ENCODE measurements around the gene FOXP1.
"Not testable (repeated sequence)": the region's sequence is repeated elsewhere in the genome, so short reads cannot be mapped to it uniquely, and the experiment has no call there.

The FOXP1 gene

DNA sequence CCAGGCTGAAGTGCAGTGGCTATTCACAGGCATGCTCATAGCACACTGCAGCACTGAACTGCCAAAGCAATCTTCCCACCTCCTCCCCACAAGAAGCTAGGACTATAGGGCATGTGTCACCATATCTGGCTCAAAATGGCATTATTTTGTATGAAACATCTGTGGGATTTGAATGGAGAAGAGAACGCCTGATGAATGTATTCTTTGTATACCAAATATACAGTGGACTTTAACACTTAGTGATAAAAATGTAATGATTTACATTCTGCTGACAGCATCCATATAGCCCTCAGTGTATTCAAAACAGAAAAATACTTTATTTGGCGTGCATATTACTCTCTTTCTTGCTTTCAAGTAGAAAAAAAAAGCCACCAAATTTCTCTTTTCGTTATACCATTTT is 257.8 kb downstream of the FOXP1 start:
- peaks cover 0 to under 1% (median 0%) of the 10 kb centered on the region in 5 donors for H3K36me3 ChIP-seq (ENCODE audit: control insufficient read depth in 5 of 5, insufficient read depth in 5 of 5, low read length in 5 of 5)
- H3K4me1 ChIP-seq (ENCODE audit: control insufficient read depth in 5 of 5, insufficient read depth in 5 of 5, low read length in 5 of 5): no peaks in the 10 kb centered on the region
- no peak overlapping the region for H3K9ac ChIP-seq (ENCODE audit: low read length in 5 of 5)
- no peaks in the 10 kb centered on the region for H3K9me3 ChIP-seq (ENCODE audit: control insufficient read depth in 5 of 5, low read length in 5 of 5)
- H3K27ac ChIP-seq (ENCODE audit: low read depth, low read length): no peak overlapping the region
- H3K4me3 ChIP-seq (ENCODE audit: low read depth in 1 of 5, low read length in 5 of 5): no peak overlapping the region
- H3K27me3 ChIP-seq (ENCODE audit: control insufficient read depth in 5 of 5, insufficient read depth in 4 of 5, low read length in 5 of 5): no peaks in the 10 kb centered on the region

DNA sequence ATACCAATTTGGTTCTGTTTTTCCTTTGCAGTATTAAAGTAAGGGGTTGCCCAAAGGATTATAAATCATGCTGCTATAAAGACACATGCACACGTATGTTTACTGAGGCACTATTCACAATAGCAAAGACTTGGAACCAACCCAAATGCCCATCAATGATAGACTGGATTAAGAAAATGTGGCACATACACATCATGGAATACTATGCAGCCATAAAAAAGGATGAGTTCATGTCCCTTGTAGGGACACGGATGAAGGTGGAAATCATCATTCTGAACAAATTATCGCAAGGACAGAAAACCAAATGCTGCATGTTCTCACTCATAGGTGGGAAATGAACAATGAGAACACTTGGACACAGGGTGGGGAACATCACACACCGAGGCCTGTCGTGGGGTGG is 259.3 kb downstream of the FOXP1 start:
- not testable (repeated sequence) for H3K27me3 ChIP-seq (ENCODE audit: control insufficient read depth in 5 of 5, insufficient read depth in 4 of 5, low read length in 5 of 5); H3K27ac ChIP-seq (ENCODE audit: low read depth, low read length); H3K9me3 ChIP-seq (ENCODE audit: control insufficient read depth in 5 of 5, low read length in 5 of 5); H3K4me1 ChIP-seq (ENCODE audit: control insufficient read depth in 5 of 5, insufficient read depth in 5 of 5, low read length in 5 of 5); H3K9ac ChIP-seq (ENCODE audit: low read length in 5 of 5); H3K4me3 ChIP-seq (ENCODE audit: low read depth in 1 of 5, low read length in 5 of 5); H3K36me3 ChIP-seq (ENCODE audit: control insufficient read depth in 5 of 5, insufficient read depth in 5 of 5, low read length in 5 of 5)

DNA sequence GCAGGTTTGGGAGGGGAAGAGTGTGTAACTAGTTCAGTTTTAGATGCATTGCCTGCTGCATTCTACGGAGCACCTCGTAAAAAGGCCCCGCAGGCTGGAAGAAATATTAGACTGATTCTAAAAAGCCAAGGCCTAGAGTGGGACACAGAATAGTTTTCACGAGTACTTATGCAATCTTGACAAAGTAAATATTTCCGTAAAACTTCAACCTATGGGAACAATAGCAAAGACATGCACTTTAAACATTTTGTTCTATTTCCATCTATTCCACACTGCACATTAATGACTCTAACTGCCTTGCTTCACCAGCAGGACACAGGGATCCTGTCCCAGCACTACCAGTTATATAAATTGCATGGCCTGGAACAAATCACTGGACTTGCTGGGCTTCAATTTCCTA is 260.0 kb downstream of the FOXP1 start:
- Histone ChIP-seq H3K27me3 (ENCODE audit: control insufficient read depth in 5 of 5, insufficient read depth in 4 of 5, low read length in 5 of 5) (no peaks in the 10 kb centered on the region), H3K4me1 (ENCODE audit: control insufficient read depth in 5 of 5, insufficient read depth in 5 of 5, low read length in 5 of 5) (no peaks in the 10 kb centered on the region), H3K36me3 (ENCODE audit: control insufficient read depth in 5 of 5, insufficient read depth in 5 of 5, low read length in 5 of 5) (peaks cover 0 to 4% (median 0%) of the 10 kb centered on the region in 5 donors), H3K4me3 (ENCODE audit: low read depth in 1 of 5, low read length in 5 of 5) (no peak overlapping the region), H3K9me3 (ENCODE audit: control insufficient read depth in 5 of 5, low read length in 5 of 5) (no peaks in the 10 kb centered on the region), H3K27ac (ENCODE audit: low read depth, low read length) (no peak overlapping the region), H3K9ac (ENCODE audit: low read length in 5 of 5) (no peak overlapping the region)

DNA sequence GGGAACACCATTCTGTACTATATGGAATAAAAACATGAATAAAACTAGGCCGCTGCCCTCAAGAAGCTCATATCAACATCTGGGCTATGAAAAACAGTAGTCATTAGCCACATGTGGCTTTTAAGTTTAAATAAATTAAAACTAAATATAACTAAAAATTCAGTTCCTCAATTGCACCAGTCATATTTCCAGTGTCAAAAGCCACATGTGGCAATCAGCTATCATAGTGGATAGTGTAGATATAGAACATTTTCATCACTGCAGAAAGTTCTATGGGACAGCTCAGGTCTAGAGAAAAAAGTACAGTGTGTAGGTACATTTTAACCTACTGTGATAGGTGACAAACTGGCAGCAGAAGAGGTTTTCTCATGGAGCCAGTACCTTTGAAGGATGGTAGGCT is 261.4 kb downstream of the FOXP1 start:
- no peaks in the 10 kb centered on the region for H3K4me1 ChIP-seq (ENCODE audit: control insufficient read depth in 5 of 5, insufficient read depth in 5 of 5, low read length in 5 of 5)
- peaks cover 0 to 4% (median 0%) of the 10 kb centered on the region in 5 donors for H3K36me3 ChIP-seq (ENCODE audit: control insufficient read depth in 5 of 5, insufficient read depth in 5 of 5, low read length in 5 of 5)
- no peaks in the 10 kb centered on the region for H3K9me3 ChIP-seq (ENCODE audit: control insufficient read depth in 5 of 5, low read length in 5 of 5)
- no peaks in the 10 kb centered on the region for H3K27me3 ChIP-seq (ENCODE audit: control insufficient read depth in 5 of 5, insufficient read depth in 4 of 5, low read length in 5 of 5)
- no peak overlapping the region for H3K4me3 ChIP-seq (ENCODE audit: low read depth in 1 of 5, low read length in 5 of 5)
- no peak overlapping the region for H3K27ac ChIP-seq (ENCODE audit: low read depth, low read length)
- no peak overlapping the region for H3K9ac ChIP-seq (ENCODE audit: low read length in 5 of 5)

DNA sequence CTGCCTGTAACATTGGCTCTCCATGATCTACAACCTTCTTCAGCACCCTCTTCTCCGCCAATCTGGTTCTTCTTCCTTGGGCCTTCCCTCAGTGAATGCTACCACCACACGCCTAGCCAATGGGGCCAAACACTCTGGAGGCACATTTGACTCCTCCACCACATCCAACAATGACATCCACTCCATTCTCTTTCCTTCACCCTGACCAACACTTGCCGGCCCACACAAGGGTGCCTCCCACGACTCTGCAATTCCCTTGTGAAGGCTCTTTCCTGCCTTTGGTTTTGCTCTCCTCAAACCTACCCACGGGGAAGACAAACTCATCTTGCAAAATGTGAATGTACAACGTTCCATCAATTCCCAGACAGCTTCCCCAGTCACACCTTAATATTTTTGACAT is 263.8 kb downstream of the FOXP1 start:
- H3K27ac ChIP-seq (ENCODE audit: low read depth, low read length): no peak overlapping the region
- H3K4me3 ChIP-seq (ENCODE audit: low read depth in 1 of 5, low read length in 5 of 5): no peak overlapping the region
- no peaks in the 10 kb centered on the region for H3K4me1 ChIP-seq (ENCODE audit: control insufficient read depth in 5 of 5, insufficient read depth in 5 of 5, low read length in 5 of 5)
- peaks cover 0 to 4% (median 0%) of the 10 kb centered on the region in 5 donors for H3K36me3 ChIP-seq (ENCODE audit: control insufficient read depth in 5 of 5, insufficient read depth in 5 of 5, low read length in 5 of 5)
- no peak overlapping the region for H3K9ac ChIP-seq (ENCODE audit: low read length in 5 of 5)
- H3K27me3 ChIP-seq (ENCODE audit: control insufficient read depth in 5 of 5, insufficient read depth in 4 of 5, low read length in 5 of 5): no peaks in the 10 kb centered on the region
- H3K9me3 ChIP-seq (ENCODE audit: control insufficient read depth in 5 of 5, low read length in 5 of 5): no peaks in the 10 kb centered on the region

DNA sequence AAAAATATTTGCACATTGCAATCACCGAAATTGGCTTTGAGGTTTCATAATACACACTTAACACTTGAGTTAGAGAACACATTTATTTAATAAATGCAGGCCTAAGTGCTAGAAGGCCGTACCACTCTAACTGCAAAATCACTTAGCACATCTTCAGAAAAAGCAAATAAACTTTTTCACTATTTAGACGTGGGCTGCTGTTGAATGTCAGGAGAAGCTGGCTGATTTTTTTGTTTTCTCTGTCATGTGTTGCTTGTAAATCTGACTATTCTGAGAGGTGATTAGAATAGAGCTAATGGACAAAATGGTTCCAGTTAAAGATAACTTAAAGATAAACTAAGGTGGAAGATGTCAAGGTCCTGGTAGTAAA is 265.1 kb downstream of the FOXP1 start:
- H3K9ac ChIP-seq (ENCODE audit: low read length in 5 of 5): no peak overlapping the region
- H3K27ac ChIP-seq (ENCODE audit: low read depth, low read length): no peak overlapping the region
- no peaks in the 10 kb centered on the region for H3K27me3 ChIP-seq (ENCODE audit: control insufficient read depth in 5 of 5, insufficient read depth in 4 of 5, low read length in 5 of 5)
- H3K36me3 ChIP-seq (ENCODE audit: control insufficient read depth in 5 of 5, insufficient read depth in 5 of 5, low read length in 5 of 5): peaks cover 0 to 4% (median 0%) of the 10 kb centered on the region in 5 donors
- no peaks in the 10 kb centered on the region for H3K9me3 ChIP-seq (ENCODE audit: control insufficient read depth in 5 of 5, low read length in 5 of 5)
- H3K4me3 ChIP-seq (ENCODE audit: low read depth in 1 of 5, low read length in 5 of 5): no peak overlapping the region
- H3K4me1 ChIP-seq (ENCODE audit: control insufficient read depth in 5 of 5, insufficient read depth in 5 of 5, low read length in 5 of 5): no peaks in the 10 kb centered on the region

GRCh38 chr3:71317749-71318457 is 265.6 kb downstream of the FOXP1 start:
- Histone ChIP-seq H3K9ac (ENCODE audit: low read length in 5 of 5) (no peak overlapping the region), H3K4me1 (ENCODE audit: control insufficient read depth in 5 of 5, insufficient read depth in 5 of 5, low read length in 5 of 5) (no peaks in the 10 kb centered on the region), H3K27me3 (ENCODE audit: control insufficient read depth in 5 of 5, insufficient read depth in 4 of 5, low read length in 5 of 5) (no peaks in the 10 kb centered on the region), H3K4me3 (ENCODE audit: low read depth in 1 of 5, low read length in 5 of 5) (no peak overlapping the region), H3K9me3 (ENCODE audit: control insufficient read depth in 5 of 5, low read length in 5 of 5) (no peaks in the 10 kb centered on the region), H3K27ac (ENCODE audit: low read depth, low read length) (no peak overlapping the region), H3K36me3 (ENCODE audit: control insufficient read depth in 5 of 5, insufficient read depth in 5 of 5, low read length in 5 of 5) (peaks cover 0 to 4% (median 0%) of the 10 kb centered on the region in 5 donors)

DNA sequence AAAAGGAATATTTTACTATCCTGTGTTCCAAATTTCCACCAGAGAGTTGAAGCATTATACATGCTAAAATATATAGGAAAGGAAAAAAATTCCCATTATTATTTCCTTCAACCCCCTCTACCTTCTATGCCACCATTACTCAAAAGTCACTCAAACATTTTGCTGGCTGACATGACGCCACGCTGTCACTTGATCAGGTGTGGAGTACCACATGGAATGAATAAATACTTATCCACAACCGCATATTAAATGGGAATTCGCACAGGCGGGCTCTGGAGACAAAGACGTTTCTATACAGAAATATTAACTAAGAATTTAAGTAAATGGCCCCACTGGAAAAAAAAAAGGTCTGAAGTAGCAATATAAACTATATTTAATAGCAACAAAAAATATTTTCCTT is 266.4 kb downstream of the FOXP1 start:
- Histone ChIP-seq H3K36me3 (ENCODE audit: control insufficient read depth in 5 of 5, insufficient read depth in 5 of 5, low read length in 5 of 5) (peaks cover 0 to 4% (median 0%) of the 10 kb centered on the region in 5 donors), H3K9me3 (ENCODE audit: control insufficient read depth in 5 of 5, low read length in 5 of 5) (no peaks in the 10 kb centered on the region), H3K4me3 (ENCODE audit: low read depth in 1 of 5, low read length in 5 of 5) (no peak overlapping the region), H3K4me1 (ENCODE audit: control insufficient read depth in 5 of 5, insufficient read depth in 5 of 5, low read length in 5 of 5) (peaks cover 0 to under 1% (median 0%) of the 10 kb centered on the region in 5 donors), H3K9ac (ENCODE audit: low read length in 5 of 5) (no peak overlapping the region), H3K27ac (ENCODE audit: low read depth, low read length) (no peak overlapping the region), H3K27me3 (ENCODE audit: control insufficient read depth in 5 of 5, insufficient read depth in 4 of 5, low read length in 5 of 5) (no peaks in the 10 kb centered on the region)

DNA sequence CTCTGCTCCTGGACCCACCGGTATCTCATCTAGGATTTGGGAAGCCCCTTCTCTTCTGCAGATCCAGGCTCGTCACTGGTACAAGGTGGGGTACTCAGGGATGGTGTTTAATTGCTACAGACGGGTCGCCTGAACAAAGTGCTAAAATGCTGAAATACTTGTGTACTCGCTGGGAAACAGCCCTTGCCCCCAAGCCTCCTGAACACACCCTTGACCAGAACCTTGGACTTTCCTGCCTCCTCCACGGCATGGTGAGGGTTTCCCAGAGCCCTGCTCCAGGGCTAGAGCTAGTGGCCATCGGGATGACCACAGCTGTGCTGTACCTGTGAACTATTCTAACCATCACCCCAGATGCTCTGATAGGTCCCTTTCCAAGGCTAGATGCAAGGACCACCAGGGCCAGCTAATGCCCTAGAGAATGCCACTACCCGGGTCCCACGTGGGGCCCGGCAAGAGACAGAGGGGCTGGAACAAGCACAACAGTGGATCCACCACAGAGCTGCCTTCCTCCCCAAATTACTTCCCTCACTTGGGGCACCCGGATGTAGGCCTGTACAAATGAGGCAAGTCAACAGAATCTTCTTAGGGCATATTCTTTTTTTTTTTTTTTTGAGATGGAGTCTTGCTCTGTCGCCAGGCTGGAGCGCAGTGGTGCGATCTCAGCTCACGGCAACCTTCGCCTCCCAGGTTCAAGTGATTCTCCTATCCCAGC is 267.3 kb downstream of the FOXP1 start:
- Histone ChIP-seq H3K36me3 (ENCODE audit: control insufficient read depth in 5 of 5, insufficient read depth in 5 of 5, low read length in 5 of 5) (peaks cover 0 to 4% (median 0%) of the 10 kb centered on the region in 5 donors), H3K4me3 (ENCODE audit: low read depth in 1 of 5, low read length in 5 of 5) (no peak overlapping the region), H3K27ac (ENCODE audit: low read depth, low read length) (no peak overlapping the region), H3K4me1 (ENCODE audit: control insufficient read depth in 5 of 5, insufficient read depth in 5 of 5, low read length in 5 of 5) (peaks cover 0 to 2% (median 0%) of the 10 kb centered on the region in 5 donors), H3K9me3 (ENCODE audit: control insufficient read depth in 5 of 5, low read length in 5 of 5) (no peaks in the 10 kb centered on the region), H3K9ac (ENCODE audit: low read length in 5 of 5) (no peak overlapping the region), H3K27me3 (ENCODE audit: control insufficient read depth in 5 of 5, insufficient read depth in 4 of 5, low read length in 5 of 5) (no peaks in the 10 kb centered on the region)

DNA sequence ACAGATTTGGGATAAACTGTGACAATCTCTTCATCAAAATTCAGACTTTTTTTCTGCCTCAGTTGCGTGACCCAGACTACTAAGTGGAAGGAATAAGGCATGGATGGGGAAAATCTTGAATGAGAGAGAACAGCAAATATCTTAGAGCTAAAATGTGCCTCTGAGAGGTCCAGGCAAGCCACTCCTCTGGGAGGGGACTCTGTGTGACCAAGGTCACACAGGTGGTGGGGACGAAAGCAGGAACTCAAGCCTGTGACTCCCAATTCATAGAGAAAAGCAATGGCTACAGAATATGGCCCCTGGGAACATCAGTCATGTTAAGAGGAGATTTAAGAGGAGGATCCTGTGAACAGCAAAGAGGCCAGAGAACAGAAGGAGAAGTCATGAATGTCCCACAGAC is 268.1 kb downstream of the FOXP1 start:
- no peak overlapping the region for H3K9ac ChIP-seq (ENCODE audit: low read length in 5 of 5)
- H3K36me3 ChIP-seq (ENCODE audit: control insufficient read depth in 5 of 5, insufficient read depth in 5 of 5, low read length in 5 of 5): peaks cover 0 to under 1% (median 0%) of the 10 kb centered on the region in 5 donors
- no peak overlapping the region for H3K4me3 ChIP-seq (ENCODE audit: low read depth in 1 of 5, low read length in 5 of 5)
- H3K4me1 ChIP-seq (ENCODE audit: control insufficient read depth in 5 of 5, insufficient read depth in 5 of 5, low read length in 5 of 5): peaks cover 0 to 7% (median 5%) of the 10 kb centered on the region in 5 donors
- H3K27me3 ChIP-seq (ENCODE audit: control insufficient read depth in 5 of 5, insufficient read depth in 4 of 5, low read length in 5 of 5): no peaks in the 10 kb centered on the region
- H3K27ac ChIP-seq (ENCODE audit: low read depth, low read length): no peak overlapping the region
- no peaks in the 10 kb centered on the region for H3K9me3 ChIP-seq (ENCODE audit: control insufficient read depth in 5 of 5, low read length in 5 of 5)

Data from subcutaneous abdominal adipose tissue (tissue), 5 donors.